ENCODE measurements around the gene RHBDL2.
"Not testable (repeated sequence)": the region's sequence is repeated elsewhere in the genome, so short reads cannot be mapped to it uniquely, and the experiment has no call there.

RHBDL2 gene

DNA sequence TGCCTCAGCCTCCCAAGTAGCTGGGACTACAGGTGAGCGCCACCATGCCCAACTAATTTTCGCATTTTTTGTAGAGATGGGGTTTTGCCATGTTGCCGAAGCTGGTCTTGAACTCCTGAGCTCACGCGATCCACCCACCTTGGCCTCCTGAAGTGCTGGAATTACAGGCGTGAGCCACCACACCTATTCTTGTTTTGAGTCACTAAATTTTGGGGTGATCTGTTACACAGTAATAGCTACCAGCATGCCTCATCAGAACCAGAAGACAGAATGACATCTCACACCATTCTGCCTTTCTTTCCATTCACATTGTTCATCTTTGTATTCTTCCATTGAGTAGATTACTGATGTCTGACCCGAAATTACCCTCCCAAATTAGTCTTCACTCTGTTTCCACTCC, 9.1 kb downstream of the RHBDL2 start:
- DNase-seq (ENCODE audit: low read depth, low spot score) = no peak

DNA sequence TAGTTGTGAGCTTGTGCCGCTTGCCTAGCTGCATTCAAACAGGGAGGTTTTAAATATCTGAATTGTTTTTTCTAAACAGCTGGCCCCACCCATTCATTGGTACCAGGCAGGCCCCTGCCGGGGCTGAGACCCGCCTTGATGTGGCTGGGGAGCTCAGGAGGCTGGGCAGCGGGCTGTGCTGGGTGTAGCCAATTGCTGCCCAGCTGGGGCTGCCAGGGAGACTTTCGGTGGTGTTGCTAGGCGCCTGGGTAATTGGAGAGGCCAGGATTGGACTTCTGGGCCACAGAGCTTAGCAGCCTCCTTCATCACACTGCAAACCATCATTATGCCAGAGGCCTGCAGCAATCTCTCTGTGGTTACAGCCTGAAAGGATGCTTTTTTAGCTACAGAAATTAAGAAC, 12.2 kb downstream of the RHBDL2 start:
- no peak for DNase-seq (ENCODE audit: low read depth, low spot score)

DNA sequence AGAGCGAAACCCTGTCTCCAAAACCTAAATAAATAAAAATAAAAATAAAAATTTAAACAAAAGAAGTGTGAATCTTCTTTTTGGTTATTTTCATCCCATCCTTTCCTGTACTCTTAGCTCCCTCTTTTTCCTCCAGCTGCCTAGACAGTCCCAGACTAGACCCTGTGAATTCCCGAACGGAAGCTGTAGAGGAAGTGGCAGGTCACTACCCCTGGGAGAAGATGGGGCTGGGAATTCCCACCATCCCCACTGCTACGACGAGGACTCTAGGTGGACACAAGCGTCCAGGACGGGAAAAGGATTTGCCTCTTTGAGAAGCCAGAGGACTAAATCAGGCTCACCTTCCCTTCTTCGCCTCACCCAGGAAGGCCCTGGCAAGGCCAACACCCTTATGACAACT, 12.6 kb downstream of the RHBDL2 start:
- DNase-seq (ENCODE audit: low read depth, low spot score) = no peak

DNA sequence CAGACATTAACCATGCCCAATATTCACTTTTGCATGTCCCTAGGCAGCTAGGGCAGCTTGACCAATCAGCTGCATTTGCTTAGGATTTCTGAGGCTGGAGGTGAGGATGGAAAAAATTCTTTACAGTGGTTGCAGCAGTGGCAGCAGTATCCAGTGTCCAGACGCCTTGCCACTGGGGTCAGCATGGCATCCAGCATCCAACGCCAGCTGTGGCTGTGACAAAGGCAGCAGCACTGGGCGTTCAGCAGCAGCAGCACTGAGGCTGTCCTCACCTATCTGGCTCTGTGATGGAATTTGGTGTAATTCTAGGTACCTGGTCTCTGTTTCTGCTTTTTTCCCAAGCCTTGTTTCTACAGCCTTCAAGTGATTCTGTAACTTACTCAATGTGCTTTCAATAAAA, 15.5 kb downstream of the RHBDL2 start:
- DNase-seq (ENCODE audit: low read depth, low spot score) = no peak

DNA sequence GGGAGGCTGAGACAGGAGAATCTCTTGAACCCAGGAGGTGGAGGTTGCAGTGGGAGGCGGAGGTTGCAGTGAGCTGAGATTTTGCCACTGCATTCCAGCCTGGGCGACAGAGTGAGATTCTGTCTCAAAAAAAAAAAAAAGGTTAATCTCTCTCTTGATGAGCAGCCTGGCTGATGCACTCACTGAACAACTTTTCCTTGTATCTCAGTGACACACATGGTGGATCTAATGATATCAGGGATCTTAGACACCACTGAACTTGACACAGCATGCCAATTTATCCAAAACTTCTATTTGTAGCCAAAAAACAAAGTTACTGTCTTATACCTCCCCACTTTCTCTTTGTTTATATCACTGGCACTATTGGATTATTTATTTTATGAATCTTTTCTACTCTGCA, 16.2 kb downstream of the RHBDL2 start:
- DNase-seq (ENCODE audit: low read depth, low spot score) = no peak

DNA sequence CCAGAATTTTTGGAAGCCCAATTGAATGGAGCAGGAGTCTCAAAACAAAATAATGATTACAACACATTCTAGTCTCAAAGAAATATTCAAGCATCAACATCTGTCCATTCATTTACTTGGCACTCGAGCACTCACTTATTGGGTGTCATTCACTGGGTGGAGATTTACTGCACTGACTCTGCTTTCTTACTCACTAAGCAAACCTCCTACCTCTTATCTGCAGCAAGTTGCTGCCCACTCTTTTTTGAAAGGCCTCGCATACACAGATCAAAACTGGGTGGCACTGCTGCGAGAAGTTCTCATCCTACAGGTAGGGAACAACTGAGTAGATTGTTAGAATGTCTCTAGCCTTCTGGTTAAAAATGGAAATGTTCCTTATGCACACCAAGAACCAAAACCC, 18.0 kb downstream of the RHBDL2 start:
- DNase-seq (ENCODE audit: low read depth, low spot score) = no peak

DNA sequence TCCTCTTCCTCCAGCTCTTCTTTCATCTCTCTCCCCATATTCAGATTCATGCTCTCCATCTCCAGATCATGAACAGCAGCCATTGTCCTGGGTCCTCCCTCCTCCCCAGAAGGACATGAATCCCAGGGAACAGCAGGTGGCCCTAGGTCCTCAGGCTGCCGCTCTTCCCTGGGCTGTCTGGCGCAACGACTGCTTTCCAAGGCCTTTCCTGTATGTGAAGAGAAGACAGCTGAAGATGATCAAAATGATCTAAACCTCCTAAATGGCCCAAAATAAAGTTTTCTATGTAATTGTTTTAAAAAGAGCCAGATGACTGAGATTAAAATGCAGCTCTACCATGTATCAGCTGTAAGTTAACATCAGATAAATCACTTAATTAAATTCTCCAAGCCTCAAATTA, 22.5 kb downstream of the RHBDL2 start:
- no peak for DNase-seq (ENCODE audit: low read depth, low spot score)

DNA sequence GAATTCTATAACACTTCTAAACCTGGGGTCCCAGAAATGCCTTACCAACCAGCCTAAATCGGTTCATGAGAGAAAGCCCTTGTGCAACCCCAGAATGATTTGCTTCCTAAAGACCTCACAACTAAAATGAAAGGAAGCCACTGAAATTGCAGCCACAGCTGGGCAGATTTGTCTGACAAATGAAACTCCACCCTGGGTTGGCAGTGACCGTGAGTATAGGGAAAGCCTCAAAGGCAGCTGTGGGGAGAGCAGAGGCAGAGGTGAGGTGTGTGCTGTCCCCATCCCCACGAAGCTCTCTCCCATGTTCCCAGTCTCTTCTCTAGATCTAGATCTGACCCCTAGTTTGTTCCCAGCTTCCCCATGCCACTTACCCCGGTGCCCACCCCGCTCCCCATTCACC, 23.1 kb downstream of the RHBDL2 start:
- no peak for DNase-seq (ENCODE audit: low read depth, low spot score)

DNA sequence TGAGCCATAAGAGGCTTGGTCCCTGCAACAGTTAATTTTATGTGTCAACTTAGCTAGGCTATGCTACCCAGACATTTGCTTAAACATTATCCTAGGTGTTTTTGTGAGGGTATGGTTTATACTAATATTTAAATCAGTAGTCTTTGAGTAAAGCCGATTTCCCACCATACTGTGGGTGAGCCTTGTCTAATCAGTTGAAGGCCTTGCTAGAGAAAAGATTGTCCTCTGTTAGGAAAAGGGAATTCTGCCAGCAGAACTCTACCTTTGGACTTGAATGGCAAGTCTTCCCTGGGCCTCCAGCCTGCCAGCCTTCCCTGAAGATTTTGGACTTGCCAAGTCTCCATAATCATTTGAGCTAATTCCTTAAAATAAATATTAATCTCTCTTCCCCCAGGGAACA, 23.9 kb downstream of the RHBDL2 start:
- DNase-seq (ENCODE audit: low read depth, low spot score) = no peak

DNA sequence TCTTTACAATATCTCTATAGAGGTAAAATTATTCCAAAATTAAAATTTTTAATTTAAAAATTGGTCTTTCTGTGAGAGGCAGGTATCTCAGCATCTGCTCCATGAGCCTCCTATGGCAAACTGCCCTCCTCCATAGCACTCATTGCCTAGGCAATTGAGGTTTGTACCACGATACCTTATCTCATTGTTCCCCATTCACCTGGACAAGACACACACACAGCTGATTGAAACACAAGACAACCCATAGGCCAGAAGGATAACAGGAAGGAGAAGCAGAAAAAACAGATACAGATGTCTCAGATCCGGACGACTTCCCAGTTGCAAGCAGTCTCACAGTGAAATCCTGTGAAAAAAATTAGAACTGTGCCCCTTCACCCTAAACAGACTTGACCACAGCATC, 24.3 kb downstream of the RHBDL2 start:
- no peak for DNase-seq (ENCODE audit: low read depth, low spot score)

DNA sequence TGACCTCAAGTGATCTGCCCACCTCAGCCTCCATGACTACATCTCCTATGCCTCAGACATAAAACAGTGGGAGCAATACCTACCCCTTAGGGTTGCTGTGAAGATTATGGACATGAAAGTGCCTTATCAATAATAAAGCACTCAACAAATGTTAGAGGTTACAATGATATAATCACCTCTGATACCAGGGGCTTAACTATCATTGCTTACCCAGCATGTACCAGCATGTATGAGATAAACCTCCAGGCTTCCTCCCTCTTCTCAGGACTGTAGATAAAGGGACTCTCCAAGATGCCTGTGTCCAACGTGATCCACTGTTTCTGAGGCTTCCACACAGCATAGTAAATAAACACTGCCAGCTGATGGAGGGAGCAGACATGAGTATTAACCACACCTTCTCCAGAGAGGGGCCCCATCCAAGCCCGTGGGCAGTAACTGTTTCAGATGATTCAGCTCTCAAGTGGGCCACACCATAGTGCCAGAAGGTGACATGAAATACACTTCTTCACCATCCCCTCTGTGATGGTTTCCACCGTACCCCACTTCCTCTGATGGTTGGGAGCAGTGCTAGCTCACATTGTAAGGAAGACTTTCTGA, 26.2 kb downstream of the RHBDL2 start:
- DNase-seq (ENCODE audit: low read depth, low spot score) = no peak

DNA sequence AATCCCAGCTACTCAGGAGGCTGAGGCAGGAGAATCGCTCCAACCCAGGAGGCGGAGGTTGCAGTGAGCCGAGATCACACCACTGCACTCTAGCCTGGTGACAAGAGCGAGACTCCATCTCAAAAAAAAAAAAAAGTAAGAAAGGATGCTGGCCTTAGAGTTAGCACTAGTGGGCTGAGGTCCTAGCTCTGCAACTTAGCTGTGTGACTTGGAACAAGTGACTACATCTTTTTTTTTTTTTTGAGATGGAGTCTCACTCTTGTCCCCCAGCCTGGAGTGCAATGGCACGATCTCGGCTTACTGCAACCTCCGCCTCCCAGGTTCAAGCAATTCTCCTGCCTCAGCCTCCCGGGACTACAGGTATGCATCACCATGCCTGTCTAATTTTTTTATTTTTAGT, 26.7 kb downstream of the RHBDL2 start:
- DNase-seq (ENCODE audit: low read depth, low spot score) = not testable (repeated sequence)

DNA sequence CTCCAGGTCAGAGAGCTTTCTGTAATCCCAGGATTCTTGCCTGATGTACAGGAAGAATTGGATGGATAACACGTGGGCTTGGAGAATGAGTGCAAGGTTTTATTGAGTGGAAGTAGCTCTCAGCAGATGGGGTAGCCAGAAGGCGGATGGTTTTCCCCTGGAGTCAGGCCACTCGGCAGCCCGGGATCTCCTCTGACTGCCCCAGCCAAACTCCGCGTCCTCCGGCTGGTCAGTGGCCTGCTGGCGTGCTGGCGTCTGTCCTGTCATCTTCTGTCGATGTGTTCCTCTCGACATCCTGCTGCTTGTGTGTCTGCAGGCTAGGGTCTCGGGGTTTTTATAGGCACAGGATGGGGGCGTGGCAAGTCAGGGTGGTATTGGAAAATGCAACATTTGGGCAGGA, 32.8 kb downstream of the RHBDL2 start:
- no peak for DNase-seq (ENCODE audit: low read depth, low spot score)

DNA sequence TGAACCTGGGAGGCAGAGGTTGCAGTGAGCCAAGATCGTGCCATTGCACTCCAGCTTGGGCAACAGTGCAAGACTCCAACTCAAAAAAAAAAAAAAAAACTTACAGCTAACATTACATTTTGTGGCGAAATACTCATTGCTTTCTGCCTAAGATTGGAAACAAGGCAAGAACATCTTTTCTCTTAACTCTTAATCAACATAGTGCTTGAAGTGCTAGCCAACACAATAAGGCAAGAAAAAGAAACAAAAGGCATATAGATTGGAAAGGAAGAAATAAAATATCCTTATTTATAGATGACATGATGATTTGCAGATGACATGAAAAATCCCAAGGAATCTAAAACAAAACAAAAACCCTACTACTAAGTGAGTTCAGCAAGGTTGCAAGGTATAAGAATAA, 35.6 kb downstream of the RHBDL2 start:
- DNase-seq (ENCODE audit: low read depth, low spot score) = no peak

DNA sequence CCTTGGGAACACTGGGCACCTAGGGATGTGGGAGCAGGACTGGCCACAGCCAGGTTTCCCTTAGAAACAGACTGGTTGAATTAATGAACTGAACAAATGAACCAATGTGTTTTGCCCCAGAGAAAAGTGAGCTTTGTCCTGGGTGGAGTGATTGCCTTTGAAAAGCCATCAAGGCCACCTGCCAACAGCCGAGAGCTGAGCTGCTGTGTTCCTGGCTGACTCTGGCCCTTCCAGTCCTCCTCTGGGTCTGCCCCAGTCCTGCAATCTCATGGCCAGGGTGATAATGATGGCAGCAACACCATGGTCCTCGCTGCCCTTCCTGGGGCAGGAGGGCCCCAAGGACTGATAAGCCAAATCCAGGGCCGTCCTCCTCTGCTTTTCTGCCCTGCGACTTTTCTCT, 42.1 kb downstream of the RHBDL2 start:
- no peak for DNase-seq (ENCODE audit: low read depth, low spot score)

DNA sequence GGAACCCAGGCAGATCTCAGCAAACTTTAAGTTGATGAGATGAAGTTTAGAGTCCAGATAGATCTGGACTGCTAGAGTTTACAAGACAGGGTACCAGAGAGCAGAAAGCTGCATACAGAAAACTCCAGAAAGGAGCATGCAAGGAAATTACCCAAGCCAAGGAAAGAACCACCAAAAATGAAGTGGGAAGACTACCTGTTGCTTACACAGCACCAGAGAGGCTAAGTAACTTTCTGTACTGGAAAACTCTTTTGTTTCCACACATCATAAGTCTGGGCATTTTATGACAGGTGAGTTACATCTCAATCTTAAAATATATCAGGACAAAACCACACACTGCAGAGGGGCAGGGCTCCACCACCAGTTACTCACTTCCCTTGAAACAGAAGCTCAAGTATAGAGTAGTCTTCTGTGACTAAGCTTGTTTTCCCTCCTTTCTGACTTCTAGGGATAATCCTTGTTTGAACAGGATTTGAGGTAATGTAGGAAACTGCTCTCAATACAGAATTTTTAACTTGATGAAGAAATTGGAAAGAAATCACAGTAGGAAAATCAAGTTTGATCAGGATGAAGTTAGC, 42.9 kb downstream of the RHBDL2 start:
- no peak for DNase-seq (ENCODE audit: low read depth, low spot score)

DNA sequence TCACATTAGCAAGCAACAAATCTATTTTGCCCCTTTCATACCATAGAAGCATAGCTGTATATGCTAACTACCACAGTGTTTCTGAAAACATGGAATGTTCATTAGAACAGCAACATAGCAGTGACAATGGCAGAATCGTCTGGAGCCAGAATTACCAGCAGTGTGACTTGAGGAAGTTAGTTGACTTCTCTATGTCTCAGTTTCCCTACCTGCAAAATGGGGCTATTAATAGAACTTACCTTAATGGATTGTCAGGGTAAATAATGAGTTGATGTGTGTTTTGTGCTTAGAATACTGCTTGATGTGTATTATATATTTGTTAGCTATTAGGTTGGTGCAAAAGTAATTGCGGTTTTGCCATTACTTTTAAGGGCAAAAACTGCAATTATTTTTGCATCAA, 45.5 kb downstream of the RHBDL2 start:
- DNase-seq (ENCODE audit: low read depth, low spot score) = no peak

DNA sequence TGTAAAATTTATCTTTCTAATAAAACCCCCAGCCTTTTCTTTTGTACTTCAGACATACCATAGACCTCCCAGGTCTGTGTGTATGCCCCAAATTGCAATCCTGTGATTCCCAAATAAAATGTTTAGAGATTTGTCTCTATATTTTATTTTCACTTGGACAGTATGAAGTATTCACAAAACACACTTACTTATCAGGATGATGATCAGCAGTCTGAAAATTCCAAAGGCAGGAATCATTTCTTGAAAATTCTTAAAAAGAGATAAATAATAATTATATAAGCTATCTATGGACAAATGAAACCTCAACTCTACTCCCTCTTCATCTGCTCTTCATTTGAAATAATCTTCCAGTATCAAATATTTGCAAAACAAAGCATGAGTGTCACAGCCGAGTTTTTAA, 48.7 kb downstream of the RHBDL2 start:
- no peak for DNase-seq (ENCODE audit: low read depth, low spot score)

DNA sequence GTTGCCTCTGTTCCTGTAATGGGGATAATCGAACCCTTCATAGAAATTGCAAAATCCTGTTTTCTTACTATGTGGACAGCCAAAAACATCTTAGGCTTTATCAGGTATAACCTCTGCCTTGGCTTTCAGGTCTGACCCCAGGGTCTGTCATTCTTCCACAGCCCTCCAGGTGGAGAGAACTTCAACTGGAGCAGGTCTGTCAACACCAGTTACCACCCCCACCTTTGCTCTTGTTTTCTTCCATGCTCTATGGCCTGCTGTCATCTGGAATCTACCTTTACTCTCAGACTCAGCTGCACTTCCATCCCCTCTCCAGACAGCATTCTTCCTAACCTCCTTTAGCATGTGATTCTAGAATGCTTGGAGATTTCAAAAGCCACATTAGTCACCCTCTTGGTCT, 49.9 kb downstream of the RHBDL2 start:
- no peak for DNase-seq (ENCODE audit: low read depth, low spot score)

DNA sequence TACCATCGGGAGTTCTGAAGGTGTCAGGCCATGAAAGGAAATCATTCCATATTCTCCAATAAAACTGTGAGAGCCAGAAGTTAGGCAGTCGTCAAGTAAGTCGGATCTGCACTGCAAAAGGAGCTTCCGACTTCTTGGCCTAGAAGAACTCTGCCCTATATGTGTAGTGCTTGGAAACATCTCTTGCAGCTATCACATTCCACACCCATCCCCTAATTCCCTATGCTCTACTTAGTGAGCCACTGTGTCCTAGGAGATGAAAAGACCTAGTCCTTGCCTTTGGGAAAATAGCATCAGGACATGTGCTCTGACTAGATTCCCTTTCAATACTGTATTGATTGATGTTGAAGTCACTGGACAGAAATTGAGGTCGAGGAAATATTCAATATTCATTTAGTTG, 52.0 kb downstream of the RHBDL2 start:
- DNase-seq (ENCODE audit: low read depth, low spot score) = no peak

DNA sequence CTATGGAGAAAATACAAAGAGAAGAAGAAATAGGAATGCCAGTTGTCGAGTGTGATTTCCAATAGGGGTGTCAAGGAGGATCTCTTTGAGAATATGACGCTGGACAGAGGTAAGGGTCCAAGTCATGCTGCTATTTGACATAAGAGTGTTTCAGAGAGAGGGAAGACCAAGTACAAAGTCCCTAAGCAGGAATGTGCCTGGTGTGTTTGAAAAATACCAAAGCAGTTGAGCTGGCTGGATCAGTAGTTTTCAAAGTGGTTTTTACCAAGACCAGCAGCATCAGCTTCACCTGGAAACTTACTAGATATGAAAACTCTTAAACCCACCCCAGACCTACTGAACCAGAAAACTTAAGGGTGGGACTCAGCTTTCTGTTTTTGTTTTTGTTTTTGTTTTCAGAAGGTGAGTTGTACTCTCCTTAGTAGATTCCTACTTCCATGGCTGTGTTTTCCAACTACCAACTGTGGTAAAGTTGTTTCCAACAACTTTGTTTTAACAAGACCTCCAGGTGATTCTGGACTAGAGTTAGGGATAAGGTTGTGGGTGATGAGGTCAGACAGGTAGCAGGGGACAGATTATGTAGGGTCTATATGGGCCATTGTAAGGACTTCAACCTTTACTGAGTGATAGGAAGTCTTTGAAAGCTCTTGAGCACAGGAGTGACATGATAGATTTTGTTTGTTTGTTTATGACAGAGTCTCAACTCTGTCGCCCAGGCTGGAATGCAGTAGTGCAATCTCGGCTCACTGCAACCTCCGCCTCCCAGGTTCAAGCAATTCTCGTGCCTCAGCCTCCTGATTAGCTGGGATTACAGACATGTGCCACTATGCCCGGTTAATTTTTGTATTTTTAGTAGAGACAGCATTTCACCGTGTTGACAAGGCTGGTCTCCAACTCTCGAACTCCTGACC, 53.0 kb downstream of the RHBDL2 start:
- DNase-seq (ENCODE audit: low read depth, low spot score) = no peak

DNA sequence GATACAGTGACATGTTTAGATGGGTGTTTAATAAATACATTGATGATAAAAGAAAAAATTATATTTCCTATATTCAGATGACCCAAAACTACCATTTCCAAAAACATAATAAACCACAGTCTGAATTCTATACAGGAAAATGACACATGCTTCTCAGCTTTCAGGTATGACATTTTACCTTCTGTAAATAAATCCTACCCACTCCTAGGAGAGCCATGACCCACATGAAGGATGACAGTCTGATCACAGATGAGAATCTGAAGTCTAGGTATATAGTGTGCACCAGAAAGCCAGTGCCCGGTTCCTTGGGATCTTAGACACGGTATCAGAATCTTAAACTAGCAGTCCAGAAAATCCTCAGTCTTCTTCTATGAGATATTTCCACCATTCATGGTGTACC, 56.5 kb downstream of the RHBDL2 start:
- DNase-seq (ENCODE audit: low read depth, low spot score) = no peak

DNA sequence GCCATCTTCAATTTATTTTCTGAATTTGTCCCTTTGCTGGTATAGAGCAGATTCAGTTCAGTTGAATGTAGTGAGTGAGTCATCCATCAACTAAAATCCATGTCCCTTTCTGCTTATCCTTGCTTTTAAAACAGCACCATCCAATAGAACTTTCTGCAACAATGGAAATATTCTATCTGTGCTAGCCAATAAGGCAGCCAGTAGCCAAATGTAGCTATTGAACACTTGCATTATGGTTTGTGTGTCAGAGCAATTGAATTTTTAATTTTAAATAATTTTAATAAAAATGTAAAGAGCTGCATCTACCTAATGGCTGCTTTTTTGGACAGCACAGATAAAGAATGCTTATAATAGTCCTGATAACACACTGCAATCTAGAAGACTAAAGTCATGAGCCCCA, 60.1 kb downstream of the RHBDL2 start, which contains the start of gene GJA9:
Gene GJA9 (minus strand): TSS at position 101 of the 400 bp plus-strand sequence. CDS start 5,489 bp downstream, outside the sequence.
- DNase-seq (ENCODE audit: low read depth, low spot score) = no peak
